ENCODE measurements around the gene SLBP.
A peak's percentile ranks its signal among the peaks of the same experiment; 100 is the strongest.

SLBP gene

DNA sequence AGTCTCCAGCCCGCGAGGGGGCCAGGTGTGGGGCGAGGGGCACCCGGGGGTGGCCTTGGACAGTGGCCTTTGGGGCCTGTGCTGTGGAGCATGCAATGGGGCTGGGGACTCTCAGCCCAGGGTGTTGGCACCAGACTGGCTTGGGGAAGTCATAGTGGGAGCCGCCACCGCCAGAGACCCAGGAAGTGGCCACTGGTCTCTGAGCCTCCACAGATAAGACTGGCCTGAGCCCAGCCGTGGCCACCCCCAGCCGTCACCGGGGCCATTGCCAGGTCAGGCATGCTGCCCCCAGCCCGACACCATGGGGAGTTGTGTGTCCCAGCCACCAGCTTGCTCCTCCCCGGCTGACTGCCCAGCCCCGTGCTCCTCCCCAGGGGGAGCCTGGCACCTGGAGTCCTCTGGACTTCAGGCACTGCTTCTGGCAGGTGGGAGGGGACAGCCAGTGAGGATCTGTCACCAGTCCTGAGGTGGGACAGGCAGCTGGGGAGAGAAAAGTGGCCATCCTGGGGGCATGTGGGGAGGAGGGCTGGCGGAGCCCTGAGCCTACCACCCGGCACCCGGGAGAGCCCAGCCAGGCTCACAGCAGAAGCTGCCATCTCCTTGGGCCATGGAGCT lies 41.7 kb upstream of the SLBP start:
- Mint-ChIP-seq H3K27me3 (no peaks in the 10 kb centered on the region), H3K4me1 (no peaks in the 10 kb centered on the region), H3K4me3 (no peak overlapping the region), H3K9me3 (no peaks in the 10 kb centered on the region), H3K27ac (ENCODE audit: low read depth) (no peak overlapping the region), H3K36me3 (ENCODE audit: insufficient read depth) (no peaks in the 10 kb centered on the region)
- DNase-seq (ENCODE audit: low spot score in 2 of 2) (no peak), ATAC-seq (replicated peaks; ENCODE audit: extremely low read depth, poor library complexity, severe bottlenecking) (no peak)

DNA sequence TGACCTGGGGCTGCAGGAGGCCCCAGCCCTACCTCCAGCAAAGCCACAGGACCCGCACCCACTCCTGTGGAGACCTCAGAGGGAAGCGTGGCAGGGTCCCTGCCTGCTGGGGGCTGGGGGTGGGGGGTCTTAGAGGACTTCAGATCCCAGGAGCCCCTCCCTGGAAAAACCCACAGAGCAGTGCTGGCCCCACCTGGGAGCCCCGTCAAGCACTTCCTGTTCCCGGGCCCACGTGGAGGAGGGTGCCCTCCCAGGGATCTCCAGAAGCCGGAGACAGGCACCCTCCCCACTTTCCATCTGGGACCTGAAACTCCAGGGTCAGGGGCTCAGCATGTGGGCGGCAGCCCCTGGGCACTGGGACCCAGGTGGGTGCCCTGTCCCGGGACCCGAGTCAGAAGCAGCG lies 41.2 kb upstream of the SLBP start:
- DNase-seq (ENCODE audit: low spot score in 2 of 2), result no peak
- no peak overlapping the region for H3K27ac Mint-ChIP-seq (ENCODE audit: low read depth)
- H3K4me3 Mint-ChIP-seq, result no peak overlapping the region
- no peaks in the 10 kb centered on the region for H3K4me1 Mint-ChIP-seq
- H3K36me3 Mint-ChIP-seq (ENCODE audit: insufficient read depth), result no peaks in the 10 kb centered on the region
- no peak for ATAC-seq (replicated peaks; ENCODE audit: extremely low read depth, poor library complexity, severe bottlenecking)
- no peaks in the 10 kb centered on the region for H3K27me3 Mint-ChIP-seq
- no peaks in the 10 kb centered on the region for H3K9me3 Mint-ChIP-seq

DNA sequence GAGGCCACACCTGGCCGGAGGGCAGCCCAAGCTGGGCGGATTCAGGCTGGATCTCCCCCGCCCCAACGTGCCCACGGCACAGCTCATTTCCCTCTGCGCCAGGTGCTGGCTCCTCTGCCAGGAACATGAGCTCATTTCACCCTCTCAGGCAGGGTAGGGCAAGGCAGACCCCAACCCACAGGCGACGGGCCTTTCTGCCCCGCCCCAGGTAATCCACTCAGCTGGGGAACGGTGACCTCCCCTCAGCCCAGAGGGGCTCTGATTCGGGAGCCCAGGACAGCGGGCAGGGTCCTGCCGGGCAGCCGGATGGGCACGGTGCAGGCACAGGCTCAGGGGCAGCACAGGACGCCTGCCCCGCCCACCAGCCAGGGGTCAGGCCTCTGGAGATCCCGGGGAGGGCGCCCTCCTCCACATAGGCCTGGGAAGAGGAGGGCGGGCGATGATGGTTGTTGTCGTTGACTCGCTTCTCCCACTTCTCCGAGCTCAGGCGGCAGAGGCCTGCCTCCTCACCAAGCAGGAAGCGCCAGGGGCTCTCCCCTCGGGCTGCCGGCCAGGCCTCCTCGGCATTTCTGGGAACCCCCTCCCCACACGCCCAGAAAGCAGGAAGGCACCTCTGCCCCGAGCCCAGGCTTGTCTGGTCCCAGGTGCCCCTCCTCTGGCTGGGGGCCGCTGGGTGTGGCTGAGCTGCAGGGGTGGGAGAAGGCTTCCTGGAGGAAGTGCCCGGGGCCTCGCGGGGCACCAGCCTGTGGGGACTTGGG lies 40.3 kb upstream of the SLBP start:
- Mint-ChIP-seq H3K4me1 (no peaks in the 10 kb centered on the region), H3K9me3 (no peaks in the 10 kb centered on the region), H3K27me3 (no peaks in the 10 kb centered on the region), H3K36me3 (ENCODE audit: insufficient read depth) (no peaks in the 10 kb centered on the region), H3K4me3 (no peak overlapping the region), H3K27ac (ENCODE audit: low read depth) (no peak overlapping the region)
- ATAC-seq (replicated peaks; ENCODE audit: extremely low read depth, poor library complexity, severe bottlenecking) (no peak), DNase-seq (ENCODE audit: low spot score in 2 of 2) (no peak)

DNA sequence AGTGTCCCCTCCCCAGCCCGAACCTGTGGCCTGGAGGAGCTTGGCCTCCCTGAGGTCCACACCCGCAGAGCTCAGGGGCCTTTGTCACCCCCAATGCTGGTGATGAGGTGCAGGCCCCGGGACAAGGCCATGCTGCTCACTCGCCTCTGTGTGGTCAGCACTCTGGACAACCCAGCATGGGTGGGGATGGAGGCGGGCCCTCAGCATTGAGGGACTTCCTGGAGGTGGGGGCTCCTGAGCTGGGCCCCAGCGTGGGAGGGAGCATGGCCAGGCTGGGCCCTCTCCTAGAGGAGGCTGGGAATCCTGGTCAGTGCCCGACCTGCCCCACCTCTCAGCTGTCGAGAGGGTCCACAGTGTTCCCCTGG lies 39.8 kb upstream of the SLBP start:
- H3K27ac Mint-ChIP-seq (ENCODE audit: low read depth), result no peak overlapping the region
- no peaks in the 10 kb centered on the region for H3K36me3 Mint-ChIP-seq (ENCODE audit: insufficient read depth)
- no peaks in the 10 kb centered on the region for H3K4me1 Mint-ChIP-seq
- ATAC-seq (replicated peaks; ENCODE audit: extremely low read depth, poor library complexity, severe bottlenecking), result no peak
- no peaks in the 10 kb centered on the region for H3K27me3 Mint-ChIP-seq
- H3K9me3 Mint-ChIP-seq, result no peaks in the 10 kb centered on the region
- DNase-seq (ENCODE audit: low spot score in 2 of 2), result no peak
- H3K4me3 Mint-ChIP-seq, result no peak overlapping the region

DNA sequence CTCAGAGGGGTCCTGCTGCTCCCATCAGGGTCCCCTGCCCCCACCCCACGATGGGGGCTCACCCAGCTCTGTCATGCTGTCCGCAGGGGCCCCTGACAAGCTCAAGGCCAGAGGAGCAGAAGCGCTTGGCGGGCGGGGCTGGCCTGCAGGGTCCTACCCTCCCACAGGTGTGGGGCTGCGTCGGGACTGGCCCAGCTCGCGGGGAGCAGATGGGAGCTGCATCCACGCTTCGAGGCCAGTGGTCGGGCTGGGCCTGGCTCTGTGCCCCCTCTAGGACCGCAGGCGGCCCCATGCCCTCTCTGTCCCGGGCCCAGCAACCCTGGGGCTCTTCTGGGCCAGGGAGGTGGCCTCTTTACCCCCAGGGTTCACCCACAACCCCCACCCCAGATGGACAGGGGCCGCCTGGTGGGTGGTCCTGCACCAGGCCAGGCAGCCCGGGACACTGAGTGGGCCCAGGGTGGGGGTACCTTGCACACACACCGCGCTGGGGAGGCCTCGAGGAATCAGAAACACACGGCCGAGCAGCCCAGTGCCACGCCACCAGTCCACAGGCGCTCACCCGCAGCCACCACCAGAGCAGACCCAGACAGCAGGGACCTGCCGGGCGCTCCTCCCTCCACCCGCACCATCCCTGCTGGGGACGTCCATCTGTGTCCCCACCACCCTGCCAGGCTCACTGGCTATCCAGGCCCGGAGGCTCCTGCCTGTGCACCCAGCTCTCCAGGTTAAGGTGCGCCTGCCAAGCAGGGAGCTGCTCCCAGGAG lies 39.2 kb upstream of the SLBP start:
- DNase-seq (ENCODE audit: low spot score in 2 of 2), result no peak
- no peak overlapping the region for H3K4me3 Mint-ChIP-seq
- ATAC-seq (replicated peaks; ENCODE audit: extremely low read depth, poor library complexity, severe bottlenecking), result no peak
- H3K9me3 Mint-ChIP-seq, result no peaks in the 10 kb centered on the region
- no peaks in the 10 kb centered on the region for H3K27me3 Mint-ChIP-seq
- H3K27ac Mint-ChIP-seq (ENCODE audit: low read depth), result no peak overlapping the region
- no peaks in the 10 kb centered on the region for H3K4me1 Mint-ChIP-seq
- H3K36me3 Mint-ChIP-seq (ENCODE audit: insufficient read depth), result no peaks in the 10 kb centered on the region

DNA sequence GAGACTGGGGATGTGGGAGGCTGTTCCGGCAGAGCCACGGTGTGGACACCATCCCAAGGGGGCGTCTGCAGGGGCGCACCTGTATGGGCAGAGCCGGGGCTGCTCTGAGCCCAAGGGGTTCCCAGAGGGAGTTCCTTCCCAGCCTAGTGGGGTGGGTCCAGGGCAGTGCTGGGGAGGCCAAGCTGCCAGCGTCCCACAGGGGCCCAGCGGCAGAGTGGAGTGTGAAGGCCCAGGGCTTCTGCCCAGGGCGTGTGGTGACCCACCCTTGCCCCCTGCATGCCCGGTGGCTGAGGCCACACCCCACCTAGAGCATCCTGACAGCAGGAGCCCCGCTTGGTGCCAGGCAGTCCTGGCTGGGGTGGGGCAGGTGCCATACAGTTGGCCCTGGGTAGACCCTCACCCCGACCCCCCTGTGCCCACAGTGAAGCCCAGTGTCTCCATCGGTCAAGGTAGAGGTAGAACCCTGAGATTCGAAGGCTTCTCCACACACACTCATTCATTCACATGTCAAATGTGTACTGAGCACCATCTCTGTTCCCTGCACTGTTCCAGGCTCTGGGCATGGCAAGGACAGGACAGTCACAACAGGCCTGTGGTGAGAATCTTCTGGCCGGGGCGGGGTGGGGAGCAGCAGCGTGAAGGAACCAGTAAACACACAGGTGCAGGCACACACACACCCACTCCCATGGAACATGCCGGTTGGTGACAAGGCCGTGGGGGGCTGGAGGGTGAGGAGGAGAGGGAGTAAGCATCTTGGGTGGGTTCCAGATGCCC lies 38.4 kb upstream of the SLBP start:
- Mint-ChIP-seq H3K9me3 (no peaks in the 10 kb centered on the region), H3K4me1 (no peaks in the 10 kb centered on the region), H3K36me3 (ENCODE audit: insufficient read depth) (peaks cover 2% of the 10 kb centered on the region), H3K27ac (ENCODE audit: low read depth) (no peak overlapping the region), H3K4me3 (no peak overlapping the region), H3K27me3 (no peaks in the 10 kb centered on the region)
- no peak for ATAC-seq (replicated peaks; ENCODE audit: extremely low read depth, poor library complexity, severe bottlenecking)
- DNase-seq (ENCODE audit: low spot score in 2 of 2), result no peak

DNA sequence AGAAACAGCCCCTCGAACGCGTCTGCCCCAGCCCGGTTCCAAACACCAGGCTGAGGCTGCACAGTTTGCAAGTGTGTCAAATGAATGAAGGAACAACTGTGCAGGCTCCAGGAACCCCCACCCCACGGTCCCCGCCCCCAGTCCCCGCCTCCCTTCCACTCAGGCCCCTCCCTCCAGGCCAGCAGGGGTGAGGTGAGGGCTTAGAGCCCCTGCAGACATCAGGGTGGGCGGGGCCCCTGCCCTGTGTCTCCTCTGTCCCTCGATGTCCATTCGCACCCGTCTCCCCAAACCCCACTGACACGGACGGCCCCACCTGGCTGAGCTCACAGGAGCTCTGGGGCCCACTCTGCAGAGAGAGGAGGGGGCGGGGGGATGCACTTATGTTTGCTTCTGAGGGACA lies 37.7 kb upstream of the SLBP start:
- ATAC-seq (replicated peaks; ENCODE audit: extremely low read depth, poor library complexity, severe bottlenecking) (no peak), DNase-seq (ENCODE audit: low spot score in 2 of 2) (no peak)
- H3K36me3 Mint-ChIP-seq (ENCODE audit: insufficient read depth), result peaks cover 4% of the 10 kb centered on the region
- no peaks in the 10 kb centered on the region for H3K27me3 Mint-ChIP-seq
- no peaks in the 10 kb centered on the region for H3K4me1 Mint-ChIP-seq
- H3K27ac Mint-ChIP-seq (ENCODE audit: low read depth), result no peak overlapping the region
- H3K4me3 Mint-ChIP-seq, result no peak overlapping the region
- H3K9me3 Mint-ChIP-seq, result no peaks in the 10 kb centered on the region

DNA sequence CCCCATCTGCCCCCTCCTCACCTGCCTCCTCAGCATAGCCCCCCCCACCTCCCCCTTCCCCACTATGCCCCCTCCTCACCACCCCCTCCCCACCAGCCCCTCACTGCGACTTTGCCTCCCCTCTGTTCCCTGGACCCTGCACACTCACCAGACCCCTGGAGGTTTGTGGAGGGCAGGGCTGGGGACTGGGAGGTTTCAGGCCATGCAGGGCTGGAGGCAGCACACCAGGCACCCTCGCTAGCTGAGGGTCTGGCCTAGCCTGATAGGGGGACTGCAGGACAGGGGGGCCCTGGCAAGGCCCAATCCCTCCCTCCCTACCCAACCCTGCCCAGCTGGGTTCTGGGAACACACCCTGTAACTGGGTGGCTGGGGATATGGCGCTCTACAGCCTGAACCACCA lies 37.3 kb upstream of the SLBP start:
- ATAC-seq (replicated peaks; ENCODE audit: extremely low read depth, poor library complexity, severe bottlenecking), result no peak
- no peaks in the 10 kb centered on the region for H3K9me3 Mint-ChIP-seq
- no peak overlapping the region for H3K4me3 Mint-ChIP-seq
- H3K27ac Mint-ChIP-seq (ENCODE audit: low read depth), result no peak overlapping the region
- H3K36me3 Mint-ChIP-seq (ENCODE audit: insufficient read depth), result peaks cover 4% of the 10 kb centered on the region
- DNase-seq (ENCODE audit: low spot score in 2 of 2), result no peak
- no peaks in the 10 kb centered on the region for H3K27me3 Mint-ChIP-seq
- no peaks in the 10 kb centered on the region for H3K4me1 Mint-ChIP-seq

DNA sequence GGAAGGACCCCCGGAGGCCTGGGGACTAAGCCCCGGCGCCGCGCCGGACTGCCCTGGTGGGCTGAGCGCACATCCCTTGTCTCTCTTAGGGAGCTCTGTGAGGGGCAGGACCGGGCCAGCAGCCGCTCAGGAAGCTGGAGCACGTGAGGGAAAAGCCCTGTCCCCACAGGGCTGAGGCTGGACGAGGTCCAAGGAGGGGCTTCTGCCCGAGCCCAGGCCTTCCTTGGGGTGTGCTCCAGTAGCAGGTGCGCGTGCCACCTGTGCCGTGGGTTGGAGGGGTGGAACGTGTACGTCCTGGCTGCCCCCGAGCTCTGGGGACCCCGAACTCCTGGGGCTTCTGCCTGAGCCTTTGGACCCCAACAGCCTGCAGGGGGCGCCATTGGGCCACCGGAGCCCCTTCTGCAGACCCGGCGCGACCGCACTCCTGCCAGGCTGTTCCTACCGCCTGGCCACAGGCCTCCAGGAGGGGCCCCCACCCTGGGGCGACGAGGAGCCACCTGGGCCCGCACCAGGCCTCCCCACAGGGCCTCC lies 36.4 kb upstream of the SLBP start:
- Mint-ChIP-seq H3K4me1 (no peaks in the 10 kb centered on the region), H3K9me3 (no peaks in the 10 kb centered on the region), H3K27me3 (no peaks in the 10 kb centered on the region), H3K27ac (ENCODE audit: low read depth) (no peak overlapping the region), H3K4me3 (no peak overlapping the region), H3K36me3 (ENCODE audit: insufficient read depth) (peaks cover 5% of the 10 kb centered on the region)
- DNase-seq (ENCODE audit: low spot score in 2 of 2), result peak; percentile 59 to 72
- peak; percentile 53 for ATAC-seq (replicated peaks; ENCODE audit: extremely low read depth, poor library complexity, severe bottlenecking)

DNA sequence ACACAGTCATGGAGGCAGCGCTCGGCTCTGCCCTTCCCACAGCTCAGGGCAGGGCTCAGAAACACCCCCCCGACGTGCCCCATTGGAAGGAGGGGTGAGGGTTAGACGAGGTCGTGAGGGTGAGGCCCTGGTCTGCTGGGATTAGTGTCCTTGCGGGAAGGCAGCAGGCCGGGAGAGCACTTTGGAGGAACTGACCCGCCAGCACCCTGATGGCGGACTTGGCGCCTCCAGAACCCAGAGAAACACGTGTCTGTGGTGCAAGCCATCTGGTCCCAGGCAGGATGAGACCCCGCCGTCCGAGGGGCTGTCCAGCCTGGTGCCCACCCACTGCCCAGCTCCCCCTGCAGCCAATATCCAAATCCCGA lies 35.5 kb upstream of the SLBP start:
- no peaks in the 10 kb centered on the region for H3K27me3 Mint-ChIP-seq
- no peak for DNase-seq (ENCODE audit: low spot score in 2 of 2)
- H3K4me3 Mint-ChIP-seq, result no peak overlapping the region

DNA sequence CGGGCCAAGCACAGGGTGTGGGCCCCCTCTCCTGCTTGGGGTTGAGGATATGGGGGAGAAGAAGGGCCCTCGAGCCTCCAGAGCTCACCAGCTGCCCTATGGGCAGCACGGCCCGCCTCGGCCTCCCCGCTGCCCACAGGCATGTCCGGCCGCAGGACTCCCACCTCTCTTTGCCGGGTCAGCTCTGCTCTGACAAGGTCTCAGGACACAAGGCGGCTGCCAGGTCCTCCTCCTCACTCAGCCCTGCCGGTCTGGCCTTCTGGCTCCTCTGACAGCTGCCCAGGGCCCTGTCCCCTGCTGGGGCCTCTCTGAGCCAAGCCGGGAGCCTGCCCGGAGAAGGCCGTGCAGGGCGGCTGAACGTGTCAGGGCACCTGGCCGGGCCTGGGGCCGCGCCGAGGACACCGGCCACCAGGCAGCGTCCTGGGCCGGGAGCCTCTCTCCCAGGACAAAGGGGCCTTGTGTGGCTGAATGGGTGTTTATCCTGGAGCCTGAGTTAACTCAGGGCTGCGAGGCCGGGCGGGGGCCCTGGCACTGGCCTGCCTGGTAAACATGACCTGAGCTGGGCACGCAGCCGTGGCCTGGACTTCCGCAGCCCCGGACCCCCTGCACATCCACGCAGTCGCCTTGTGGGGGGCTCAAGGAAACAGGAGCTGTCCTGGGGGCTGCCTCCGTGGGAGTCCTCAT lies 34.9 kb upstream of the SLBP start:
- DNase-seq (ENCODE audit: low spot score in 2 of 2), result no peak
- H3K27ac Mint-ChIP-seq (ENCODE audit: low read depth), result no peak overlapping the region
- H3K4me3 Mint-ChIP-seq, result no peak overlapping the region
- ATAC-seq (replicated peaks; ENCODE audit: extremely low read depth, poor library complexity, severe bottlenecking), result no peak
- H3K36me3 Mint-ChIP-seq (ENCODE audit: insufficient read depth), result peaks cover 8% of the 10 kb centered on the region
- no peaks in the 10 kb centered on the region for H3K4me1 Mint-ChIP-seq
- no peaks in the 10 kb centered on the region for H3K27me3 Mint-ChIP-seq
- H3K9me3 Mint-ChIP-seq, result no peaks in the 10 kb centered on the region

More for the DNA sequence above, 35.5 kb upstream of the SLBP start:
- Mint-ChIP-seq H3K27ac (ENCODE audit: low read depth) (no peak overlapping the region), H3K9me3 (no peaks in the 10 kb centered on the region), H3K36me3 (ENCODE audit: insufficient read depth) (peaks cover 7% of the 10 kb centered on the region), H3K4me1 (no peaks in the 10 kb centered on the region)
- ATAC-seq (replicated peaks; ENCODE audit: extremely low read depth, poor library complexity, severe bottlenecking), result no peak

DNA sequence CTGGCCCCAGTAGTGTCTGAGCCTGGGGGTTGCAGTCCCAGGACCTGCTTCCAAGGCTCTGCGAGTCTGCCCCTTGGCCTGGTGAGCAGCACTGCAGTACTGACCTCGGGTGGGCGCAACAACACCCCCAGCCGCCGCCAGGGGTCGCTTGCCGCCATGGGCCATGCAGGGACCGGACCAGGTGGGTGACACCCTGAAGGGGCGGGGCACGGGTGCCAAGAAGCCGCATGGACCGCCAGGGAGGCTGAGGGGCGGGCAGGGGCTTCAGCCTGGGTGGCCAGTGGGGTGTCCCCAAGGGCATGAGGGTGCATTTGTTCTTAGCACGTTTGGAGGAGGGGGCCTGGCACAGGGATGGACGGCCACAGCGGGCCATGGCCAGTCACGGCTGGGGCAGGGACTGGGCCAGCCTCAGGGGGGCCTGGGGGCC lies 34.2 kb upstream of the SLBP start:
- Mint-ChIP-seq H3K36me3 (ENCODE audit: insufficient read depth) (peaks cover 10% of the 10 kb centered on the region), H3K27me3 (no peaks in the 10 kb centered on the region), H3K27ac (ENCODE audit: low read depth) (no peak overlapping the region), H3K9me3 (no peaks in the 10 kb centered on the region), H3K4me1 (no peaks in the 10 kb centered on the region), H3K4me3 (no peak overlapping the region)
- DNase-seq (ENCODE audit: low spot score in 2 of 2) (peak; percentile 62 to 64), ATAC-seq (replicated peaks; ENCODE audit: extremely low read depth, poor library complexity, severe bottlenecking) (peak; percentile 75)
